ENCODE data around the gene SETD3.

DNA sequence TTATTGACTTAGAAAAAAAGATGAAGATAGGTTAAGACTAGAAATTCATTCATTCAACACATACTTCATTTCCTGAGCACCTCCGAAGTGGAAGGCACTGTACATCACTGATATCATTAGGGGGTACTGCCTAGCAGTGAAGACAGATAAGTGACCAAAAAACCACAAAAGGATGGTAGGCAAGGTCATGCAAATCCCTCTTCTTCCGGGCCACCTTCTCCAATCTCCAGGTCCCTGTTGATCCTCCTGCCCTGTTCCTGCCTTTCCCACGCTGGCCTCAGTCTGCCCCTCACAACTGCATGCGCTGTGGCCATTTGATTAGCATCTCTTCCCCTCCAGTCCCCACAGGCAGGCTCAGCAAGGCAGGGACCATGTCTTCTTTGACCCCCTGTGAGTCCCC lies 60.8 kb downstream of the SETD3 start:
- TF ChIP-seq, protein P1, sequence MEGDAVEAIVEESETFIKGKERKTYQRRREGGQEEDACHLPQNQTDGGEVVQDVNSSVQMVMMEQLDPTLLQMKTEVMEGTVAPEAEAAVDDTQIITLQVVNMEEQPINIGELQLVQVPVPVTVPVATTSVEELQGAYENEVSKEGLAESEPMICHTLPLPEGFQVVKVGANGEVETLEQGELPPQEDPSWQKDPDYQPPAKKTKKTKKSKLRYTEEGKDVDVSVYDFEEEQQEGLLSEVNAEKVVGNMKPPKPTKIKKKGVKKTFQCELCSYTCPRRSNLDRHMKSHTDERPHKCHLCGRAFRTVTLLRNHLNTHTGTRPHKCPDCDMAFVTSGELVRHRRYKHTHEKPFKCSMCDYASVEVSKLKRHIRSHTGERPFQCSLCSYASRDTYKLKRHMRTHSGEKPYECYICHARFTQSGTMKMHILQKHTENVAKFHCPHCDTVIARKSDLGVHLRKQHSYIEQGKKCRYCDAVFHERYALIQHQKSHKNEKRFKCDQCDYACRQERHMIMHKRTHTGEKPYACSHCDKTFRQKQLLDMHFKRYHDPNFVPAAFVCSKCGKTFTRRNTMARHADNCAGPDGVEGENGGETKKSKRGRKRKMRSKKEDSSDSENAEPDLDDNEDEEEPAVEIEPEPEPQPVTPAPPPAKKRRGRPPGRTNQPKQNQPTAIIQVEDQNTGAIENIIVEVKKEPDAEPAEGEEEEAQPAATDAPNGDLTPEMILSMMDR (IDR thresholded peaks at IDR 0.05) = no peak
- TF ChIP-seq ZFX (IDR thresholded peaks at IDR 0.05; ENCODE audit: borderline replicate concordance) = no peak

All from 22Rv1 (cell line).